H1 (cell line): Measurements from ENCODE around the gene SEC62. TPM values are rescaled to one million over a fixed set of nuclear protein-coding genes. Genes with fewer than 3 reads are reported as not detected.

Source experiments
- CTCF ChIA-PET: fragments of 300-600 bp; sonication (Branson Sonifier 250); formaldehyde crosslinking; loops from one replicate; lab custom pipeline; 2021; ENCODE audit not compliant: partially characterized antibody; lab: Charles Lee
- POLR2A ChIA-PET: fragments of 300-600 bp; sonication (Branson Sonifier 250); formaldehyde crosslinking; loops from one replicate; lab custom pipeline; 2021; ENCODE audit warnings: inconsistent platforms; ENCODE audit not compliant: partially characterized antibody; lab: Charles Lee
- DNase-seq, 2 experiments: peaks; one replicate each; pipeline versions ENCODE4 v3.0.0 to v3.0.0-alpha.2; 2010 to 2022; ENCODE audit warnings: low spot score in 2 of 2, low read depth in 1 of 2, mixed read lengths in 1 of 2
- FAIRE-seq: peaks from 2 replicates; lab custom pipeline; 2011; peaks lifted over from hg19 to GRCh38; lab: Jason Lieb, UNC
- H2AFZ ChIP-seq: 2 replicates; pipeline ENCODE4 v1.8.1; 2012; ENCODE audit warnings: low read length, inconsistent platforms
- H2AK5ac ChIP-seq: 2 replicates; pipeline ENCODE4 v1.6.1; 2013; ENCODE audit warnings: low read depth, low read length
- H2BK120ac ChIP-seq: replicated peaks from 2 replicates; pipeline ENCODE3; 2013; ENCODE audit warnings: low read depth, low read length, inconsistent platforms
- H2BK12ac ChIP-seq: 2 replicates; pipeline ENCODE4 v1.6.1; 2013; ENCODE audit warnings: low read depth, low read length
- H2BK15ac ChIP-seq: 2 replicates; pipeline ENCODE4 v1.6.1; 2013; ENCODE audit warnings: low read length
- H2BK20ac ChIP-seq: 2 replicates; pipeline ENCODE4 v1.6.1; 2013; ENCODE audit warnings: low read length
- H2BK5ac ChIP-seq: 2 replicates; pipeline ENCODE4 v1.6.1; 2013; ENCODE audit warnings: low read depth, low read length
- H3K14ac ChIP-seq: 2 replicates; pipeline ENCODE4 v1.6.1; 2013; ENCODE audit warnings: inconsistent platforms; ENCODE audit not compliant: insufficient read length
- H3K18ac ChIP-seq: 2 replicates; pipeline ENCODE4 v1.6.1; 2013; ENCODE audit warnings: low read length; ENCODE audit errors: extremely low read depth
- H3K23ac ChIP-seq: 2 replicates; pipeline ENCODE4 v1.6.1; 2013; ENCODE audit warnings: inconsistent platforms; ENCODE audit not compliant: insufficient read length
- H3K23me2 ChIP-seq: 2 replicates; pipeline ENCODE4 v1.6.1; 2013; ENCODE audit warnings: low read depth, low read length
- H3K27ac ChIP-seq: 2 replicates; pipeline ENCODE4 v1.6.1; 2011; ENCODE audit warnings: low read depth, low read length, inconsistent platforms
- H3K27me3 ChIP-seq, 4 experiments: replicated peaks in 1 of 4; 1 replicate in 1 of 4; 2 replicates in 3 of 4; pipeline versions ENCODE4 v1.6.1 to v1.8.1; 2011 to 2013; ENCODE audit warnings: low read length in 3 of 4, mild to moderate bottlenecking in 3 of 4, inconsistent platforms in 2 of 4, mixed read lengths in 2 of 4, moderate library complexity in 1 of 4; ENCODE audit not compliant: control insufficient read depth in 3 of 4, insufficient read depth in 3 of 4; ENCODE audit errors: extremely low read depth in 1 of 4
- H3K36me3 ChIP-seq, 4 experiments: 2 replicates each; pipeline versions ENCODE4 v1.6.1 to v1.8.1; 2011 to 2013; ENCODE audit warnings: mild to moderate bottlenecking in 4 of 4, low read length in 3 of 4, moderate library complexity in 2 of 4, control low read depth in 1 of 4, inconsistent platforms in 1 of 4; ENCODE audit not compliant: insufficient read depth in 4 of 4, control insufficient read depth in 2 of 4
- H3K4ac ChIP-seq: replicated peaks from 2 replicates; pipeline ENCODE3; 2013; ENCODE audit warnings: low read length, low read depth, mixed read lengths, inconsistent platforms; ENCODE audit not compliant: insufficient read length
- H3K4me1 ChIP-seq, 4 experiments: replicated peaks in 1 of 4; 1 replicate in 1 of 4; 2 replicates in 3 of 4; pipeline versions ENCODE4 v1.6.1 to v1.8.1; 2011 to 2013; ENCODE audit warnings: low read length in 3 of 4, inconsistent platforms in 2 of 4, mixed read lengths in 1 of 4; ENCODE audit not compliant: insufficient read depth in 4 of 4, control insufficient read depth in 3 of 4
- H3K4me2 ChIP-seq, 2 experiments: 2 replicates each; pipeline versions ENCODE4 v1.6.1 to v1.8.1; 2011 to 2013; ENCODE audit warnings: low read depth in 2 of 2, low read length in 2 of 2, control low read depth in 1 of 2, inconsistent platforms in 1 of 2, mild to moderate bottlenecking in 1 of 2; ENCODE audit not compliant: insufficient read depth in 1 of 2
- H3K4me3 ChIP-seq, 4 experiments: fragments of 200-600, 300-600 bp in 1 of 4; sonication (generic), shearing (Covaris generic), sonication (Bioruptor Twin) in 1 of 4; 2 replicates each; pipeline versions ENCODE4 v1.5.1 to v1.8.1; 2011 to 2016; ENCODE audit warnings: low read length in 4 of 4, low read depth in 3 of 4, control low read depth in 2 of 4, inconsistent platforms in 2 of 4, mild to moderate bottlenecking in 2 of 4, mixed read lengths in 1 of 4, moderate library complexity in 1 of 4; ENCODE audit not compliant: insufficient read depth in 2 of 4; ENCODE audit errors: extremely low read depth in 1 of 4
- H3K56ac ChIP-seq: replicated peaks from 2 replicates; pipeline ENCODE3; 2013; ENCODE audit warnings: low read depth, mild to moderate bottlenecking, mixed read lengths, low read length, inconsistent platforms; ENCODE audit not compliant: insufficient read length
- H3K79me1 ChIP-seq: 2 replicates; pipeline ENCODE4 v1.6.1; 2013; ENCODE audit warnings: low read depth, low read length, control low read depth
- H3K79me2 ChIP-seq, 2 experiments: 2 replicates each; pipeline versions ENCODE4 v1.6.1 to v1.8.1; 2012 to 2013; ENCODE audit warnings: low read length in 2 of 2, mild to moderate bottlenecking in 2 of 2, inconsistent platforms in 1 of 2; ENCODE audit not compliant: insufficient read depth in 2 of 2, control insufficient read depth in 1 of 2
- H3K9ac ChIP-seq, 4 experiments: replicated peaks in 1 of 4; 1 replicate in 1 of 4; 2 replicates in 3 of 4; pipeline versions ENCODE4 v1.6.1 to v1.8.1; 2011 to 2013; ENCODE audit warnings: low read depth in 3 of 4, low read length in 3 of 4, control low read depth in 2 of 4, mild to moderate bottlenecking in 2 of 4, moderate library complexity in 2 of 4, inconsistent platforms in 1 of 4; ENCODE audit errors: extremely low read depth in 1 of 4
- H3K9me3 ChIP-seq, 2 experiments: 2 replicates each; pipeline versions ENCODE4 v1.6.1 to v1.8.1; 2012 to 2013; ENCODE audit warnings: mild to moderate bottlenecking in 2 of 2, moderate library complexity in 2 of 2, control low read depth in 1 of 2, inconsistent platforms in 1 of 2, low read depth in 1 of 2, low read length in 1 of 2, mixed read lengths in 1 of 2; ENCODE audit not compliant: insufficient read depth in 2 of 2
- H4K20me1 ChIP-seq, 2 experiments: replicated peaks in 1 of 2; 2 replicates each; pipeline versions ENCODE3 to v1.8.1; 2011 to 2013; ENCODE audit warnings: inconsistent platforms in 2 of 2, low read length in 2 of 2, mild to moderate bottlenecking in 1 of 2; ENCODE audit not compliant: insufficient read depth in 2 of 2, control insufficient read depth in 1 of 2
- H4K5ac ChIP-seq: 2 replicates; pipeline ENCODE4 v1.6.1; 2013; ENCODE audit warnings: low read length, low read depth, mixed read lengths, inconsistent platforms; ENCODE audit not compliant: insufficient read length
- H4K8ac ChIP-seq: 2 replicates; pipeline ENCODE4 v1.8.0; 2013; ENCODE audit warnings: mild to moderate bottlenecking, moderate library complexity, low read length, inconsistent platforms; ENCODE audit not compliant: insufficient read depth; ENCODE audit errors: extremely low read depth
- H4K91ac ChIP-seq: replicated peaks from 2 replicates; pipeline ENCODE3; 2013; ENCODE audit warnings: low read length, mixed read lengths, inconsistent platforms; ENCODE audit not compliant: insufficient read length
- RAD21 ChIP-seq, 2 experiments: IDR thresholded peaks in 1 of 2; conservative IDR thresholded peaks in 1 of 2; 2 replicates each; pipeline ENCODE4 v1.6.1; 2011; ENCODE audit warnings: low read depth in 2 of 2, low read length in 2 of 2, improper control_type of control experiment in 1 of 2, inconsistent platforms in 1 of 2, mild to moderate bottlenecking in 1 of 2, moderate library complexity in 1 of 2
- WGBS, 2 experiments: shearing (Covaris generic) in 1 of 2; methylation state at CpG; one replicate each; pipeline versions ENCODE4 v1.1.6 to v1.1.7; 2013 to 2015; ENCODE audit warnings: low lambda C conversion rate in 2 of 2, mixed read lengths in 2 of 2, inconsistent platforms in 1 of 2, low coverage in 1 of 2, missing lambda C conversion rate in 1 of 2; ENCODE audit not compliant: insufficient replicate concordance in 2 of 2, insufficient coverage in 1 of 2, insufficient read length in 1 of 2; ENCODE audit errors: extremely low coverage in 1 of 2, missing lambda C conversion rate in 1 of 2; 5-methylcytosine and 5-hydroxymethylcytosine counted together
- polyA plus RNA-seq, 7 experiments: library from polyadenylated mRNA; depleted of rRNA in 3 of 7; stranded (reverse) in 5 of 7; unstranded in 2 of 7; fragments of >200 nt in 5 of 7; fragments of 200-250 nt in 2 of 7; gene quantifications; 1 replicate in 5 of 7; 2 replicates in 1 of 7; 4 replicates in 1 of 7; pipeline versions ENCODE4 v1.2.1 to v1.2.3, GENCODE V29; 2011 to 2013; ENCODE audit warnings: missing spikeins in 2 of 7, mixed read lengths in 2 of 7
- total RNA-seq: library from RNA; stranded (reverse); fragmentation: NEBNext Ultra II Directional; extraction: Animal tissue kit (Norgen Biotek cat#: 25700); gene quantifications from 2 replicates; pipeline ENCODE4 v1.2.1, GENCODE V29; 2021

SEC62 gene
- total and polyA plus RNA-seq, 2 of the 8 experiments (the other 6 are each of a cell fraction or from before 2014, with no cell fraction given): 67.8 to 113 TPM

DNA sequence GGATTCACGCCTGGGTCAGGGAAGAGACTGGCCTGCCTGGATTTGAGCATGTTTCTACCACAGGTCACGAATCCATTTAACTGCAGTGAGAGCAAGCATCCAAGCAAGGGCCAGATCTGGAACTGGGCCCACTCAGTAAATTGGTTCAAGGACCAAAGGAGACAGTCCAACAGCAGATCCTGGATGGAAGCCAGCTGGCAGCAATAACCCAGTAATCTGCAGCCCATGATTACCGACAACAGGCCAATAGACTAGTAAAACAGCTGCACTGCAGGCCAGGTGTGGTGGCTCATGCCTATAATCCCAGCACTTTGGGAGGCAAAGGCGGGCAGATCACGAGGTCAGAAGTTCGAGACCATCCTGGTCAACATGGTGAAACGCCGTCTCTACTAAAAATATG lies 43.4 kb upstream of the SEC62 start:
- no peak for FAIRE-seq
- Histone ChIP-seq H4K91ac (no peak overlapping the region), H3K14ac (no peak overlapping the region), H3K27me3 (no peaks in the 10 kb centered on the region), H3K4me3 (no peak overlapping the region), H3K79me1 (no peaks in the 10 kb centered on the region), H3K23me2 (no peaks in the 10 kb centered on the region), H3K9ac (no peak overlapping the region), H2BK120ac (no peak overlapping the region), H3K4me1 (no peaks in the 10 kb centered on the region), H3K36me3 (no peaks in the 10 kb centered on the region), H3K56ac (no peak overlapping the region), H2BK20ac (no peak overlapping the region), H3K18ac (no peak overlapping the region), H4K5ac (no peak overlapping the region), H4K20me1 (no peaks in the 10 kb centered on the region), H3K9me3 (no peaks in the 10 kb centered on the region), H3K4ac (no peak overlapping the region), H2BK12ac (no peak overlapping the region), H2BK5ac (no peak overlapping the region), H2AFZ (no peak overlapping the region), H3K79me2 (no peaks in the 10 kb centered on the region), H3K4me2 (no peak overlapping the region), H3K27ac (no peak overlapping the region), H2AK5ac (no peak overlapping the region), H4K8ac (no peak overlapping the region), H2BK15ac (no peak overlapping the region), H3K23ac (no peak overlapping the region)
- DNase-seq: no peak
- POLR2A ChIA-PET: no interaction called here
- WGBS, 2 experiments: 65% methylated on average over 8 of the region's 8 CpGs; no CpG with 5 or more reads in 1 of the 2 experiments
- CTCF ChIA-PET: interaction anchor here (1.6 kb wide), 1 partner anchor 16 kb away, joined by 3 read pairs; no protein-coding TSS in a partner anchor
- no peak for TF ChIP-seq RAD21 (IDR thresholded peaks at IDR 0.05 in 1 of 2, conservative IDR thresholded peaks at IDR 0.05 in 1 of 2; ENCODE audit: low read depth in 2 of 2, low read length in 2 of 2)
